SK-MEL-5 (cell line): Measurements from ENCODE around the gene SMIM14. TPM values are rescaled to one million over a fixed set of nuclear protein-coding genes. Genes with fewer than 3 reads are reported as not detected.
"Not testable (repeated sequence)": the region's sequence is repeated elsewhere in the genome, so short reads cannot be mapped to it uniquely, and the experiment has no call there.

ENCODE experiments used
- DNase-seq: peaks from one replicate; pipeline ENCODE4 v3.0.0-alpha.2; 2016; ENCODE audit warnings: low read depth, low spot score
- in situ Hi-C: cut with HindIII; loops from 2 replicates; pipeline ENCODE4 v1.10.0; 2016; ENCODE audit warnings: low sequenced_read_pairs, high pct_unique_total_duplicates, low pct_unique_long_range_greater_than_20kb
- polyA plus RNA-seq, 2 experiments: library from polyadenylated mRNA; depleted of rRNA; stranded (reverse); fragments of >200 nt; gene quantifications; 2 replicates each; pipeline ENCODE4 v1.2.3, GENCODE V29; 2015
- total RNA-seq: library from RNA; depleted of rRNA; stranded (reverse); fragments of >200 nt; shearing (Covaris generic); gene quantifications from 2 replicates; pipeline ENCODE4 v1.2.3, GENCODE V29; 2014; rRNA removed

The SMIM14 gene
- total RNA-seq = 13.8 and 22.9 TPM in 2 replicates
- 10.0 and 14.7 TPM in 2 replicates for polyA plus RNA-seq (2015; cell fraction: cytosol; rRNA removed)
- 1.9 and 6.8 TPM in 2 replicates for polyA plus RNA-seq (2015; cell fraction: nucleus; rRNA removed)

- DNase-seq = peak; percentile 97
- in situ Hi-C loops = no loop called here
Observed at GRCh38 chr4:39638354-39639239, at the start of gene SMIM14. Gene SMIM14 (minus strand): TSS chr4:39638865. CDS start chr4:39605145, 33,720 bp downstream.

- no peak for DNase-seq
- in situ Hi-C loops = no loop called here
Observed at GRCh38 chr4:39687014-39687413, 48.3 kb upstream of the SMIM14 start.

GRCh38 chr4:39685990-39686389 is 47.3 kb upstream of the SMIM14 start:
- DNase-seq = no peak
- in situ Hi-C loops = no loop called here

GRCh38 chr4:39682138-39682537 is 43.5 kb upstream of the SMIM14 start:
- in situ Hi-C loops = no loop called here
- DNase-seq = no peak

GRCh38 chr4:39681003-39681402 is 42.3 kb upstream of the SMIM14 start:
- DNase-seq, in situ Hi-C loops: not testable (repeated sequence)

- in situ Hi-C loops, DNase-seq: not testable (repeated sequence)
Observed at GRCh38 chr4:39675681-39676080, 37.0 kb upstream of the SMIM14 start.

GRCh38 chr4:39670296-39670695 is 31.6 kb upstream of the SMIM14 start:
- DNase-seq, in situ Hi-C loops: not testable (repeated sequence)

GRCh38 chr4:39668887-39669286 is 30.2 kb upstream of the SMIM14 start:
- in situ Hi-C loops = no loop called here
- DNase-seq = no peak

GRCh38 chr4:39667706-39668105 is 29.0 kb upstream of the SMIM14 start:
- DNase-seq = no peak
- in situ Hi-C loops = no loop called here

GRCh38 chr4:39664828-39665731 is 26.4 kb upstream of the SMIM14 start:
- in situ Hi-C loops = no loop called here
- DNase-seq = no peak

- in situ Hi-C loops = no loop called here
- DNase-seq = no peak
Observed at GRCh38 chr4:39662683-39663082, 24.0 kb upstream of the SMIM14 start.

GRCh38 chr4:39660757-39661156 is 22.1 kb upstream of the SMIM14 start:
- in situ Hi-C loops = no loop called here
- no peak for DNase-seq

GRCh38 chr4:39660045-39660444 is 21.4 kb upstream of the SMIM14 start:
- in situ Hi-C loops = no loop called here
- no peak for DNase-seq

- no peak for DNase-seq
- in situ Hi-C loops = no loop called here
Observed at GRCh38 chr4:39658756-39659155, 20.1 kb upstream of the SMIM14 start.

- no peak for DNase-seq
- in situ Hi-C loops = no loop called here
Observed at GRCh38 chr4:39657465-39657864, 18.8 kb upstream of the SMIM14 start.

- in situ Hi-C loops, DNase-seq: not testable (repeated sequence)
Observed at GRCh38 chr4:39656638-39657037, 18.0 kb upstream of the SMIM14 start.

GRCh38 chr4:39655876-39656275 is 17.2 kb upstream of the SMIM14 start:
- in situ Hi-C loops = no loop called here
- DNase-seq = no peak

- in situ Hi-C loops = no loop called here
- no peak for DNase-seq
Observed at GRCh38 chr4:39655211-39655610, 16.5 kb upstream of the SMIM14 start.
